Neural cell (in vitro differentiated cells): ENCODE measurements around the gene GPR42. TPM values are rescaled to one million over a fixed set of nuclear protein-coding genes. Genes with fewer than 3 reads are reported as not detected.

Source experiments
- H2AFZ ChIP-seq: fragments of 200-600, 300-800 bp; sonication (generic), shearing (Covaris generic); 2 replicates; pipeline ENCODE4 v1.6.0; 2014; ENCODE audit warnings: low read depth, mild to moderate bottlenecking, antibody characterized with exemption, low read length, moderate library complexity
- H3F3A ChIP-seq: fragments of 200-600 bp; shearing (Covaris generic); 2 replicates; pipeline ENCODE4 v1.6.1; 2016; ENCODE audit warnings: mild to moderate bottlenecking, moderate library complexity, mixed read lengths, antibody characterized with exemption, low read length; ENCODE audit not compliant: insufficient read depth, poor library complexity, severe bottlenecking
- H3K27ac ChIP-seq: fragments of 200-600, 300-800 bp; sonication (generic), shearing (Covaris generic); 2 replicates; pipeline ENCODE4 v1.5.1; 2014; ENCODE audit warnings: mild to moderate bottlenecking, low read length, moderate library complexity
- H3K27me3 ChIP-seq: fragments of 300-800, 200-600 bp; sonication (generic), shearing (Covaris generic); 2 replicates; pipeline ENCODE4 v1.6.0; 2014; ENCODE audit warnings: mild to moderate bottlenecking, low read depth, low read length, moderate library complexity; ENCODE audit not compliant: insufficient read depth
- H3K36me3 ChIP-seq: fragments of 300-800, 200-600 bp; sonication (generic), shearing (Covaris generic); 2 replicates; pipeline ENCODE4 v1.5.1; 2014; ENCODE audit warnings: mild to moderate bottlenecking, antibody characterized with exemption, low read length, moderate library complexity; ENCODE audit not compliant: insufficient read depth
- H3K4me2 ChIP-seq: fragments of 300-800, 200-600 bp; sonication (generic), shearing (Covaris generic); 2 replicates; pipeline ENCODE4 v1.6.0; 2014; ENCODE audit warnings: mild to moderate bottlenecking, low read length
- H3K4me3 ChIP-seq: fragments of 300-800, 200-600 bp; sonication (generic), shearing (Covaris generic); 2 replicates; pipeline ENCODE4 v1.5.1; 2014; ENCODE audit warnings: mild to moderate bottlenecking, low read length, moderate library complexity
- H3K79me2 ChIP-seq: fragments of 200-600 bp; shearing (Covaris generic); replicated peaks from 2 replicates; pipeline ENCODE4 v1.6.0; 2014; ENCODE audit warnings: mild to moderate bottlenecking, low read length, moderate library complexity; ENCODE audit not compliant: insufficient read depth
- H3K9ac ChIP-seq: fragments of 300-800, 200-600 bp; sonication (generic), shearing (Covaris generic); 2 replicates; pipeline ENCODE4 v1.6.1; 2016; ENCODE audit warnings: mild to moderate bottlenecking, low read length, mixed read lengths
- H3K9me2 ChIP-seq: fragments of 200-600 bp; shearing (Covaris generic); 2 replicates; pipeline ENCODE4 v1.6.1; 2016; ENCODE audit warnings: mild to moderate bottlenecking, low read length, mixed read lengths; ENCODE audit not compliant: insufficient read depth
- H3K9me3 ChIP-seq: fragments of 200-600, 300-800 bp; sonication (generic), shearing (Covaris generic); 2 replicates; pipeline ENCODE4 v1.6.1; 2016; ENCODE audit warnings: mild to moderate bottlenecking, mixed run types, low read length, moderate library complexity, mixed read lengths
- H4K20me1 ChIP-seq: fragments of 200-600 bp; shearing (Covaris generic); 2 replicates; pipeline ENCODE4 v1.6.1; 2016; ENCODE audit warnings: mild to moderate bottlenecking, mixed run types; ENCODE audit not compliant: insufficient read depth
- CTCF ChIP-seq: fragments of 450-650 bp; IDR thresholded peaks from 2 replicates; pipeline ENCODE4 v1.5.1; 2014; ENCODE audit warnings: antibody characterized with exemption, mild to moderate bottlenecking, moderate library complexity; ENCODE audit not compliant: poor library complexity, severe bottlenecking
- EP300 ChIP-seq: fragments of 450-650 bp; conservative IDR thresholded peaks from 2 replicates; pipeline ENCODE4 v1.6.1; 2014; ENCODE audit warnings: antibody characterized with exemption, mild to moderate bottlenecking, moderate library complexity; ENCODE audit not compliant: poor library complexity, severe bottlenecking
- EZH2 ChIP-seq: fragments of 200-600, 300-800 bp; shearing (Covaris generic), sonication (generic); IDR thresholded peaks from 2 replicates; pipeline ENCODE4 v1.6.1; 2014; ENCODE audit warnings: antibody characterized with exemption, low read length, borderline replicate concordance, mild to moderate bottlenecking; ENCODE audit not compliant: insufficient read depth, poor library complexity, severe bottlenecking
- MXI1 ChIP-seq: fragments of 450-650 bp; conservative IDR thresholded peaks from 2 replicates; pipeline ENCODE4 v1.6.1; 2014; ENCODE audit warnings: antibody characterized with exemption, mild to moderate bottlenecking; ENCODE audit not compliant: poor library complexity, severe bottlenecking
- POLR2AphosphoS5 ChIP-seq: IDR thresholded peaks from 2 replicates; pipeline ENCODE4 v1.6.1; 2012
- RAD21 ChIP-seq: fragments of 450-650 bp; conservative IDR thresholded peaks from 2 replicates; pipeline ENCODE4 v1.6.1; 2014; ENCODE audit warnings: antibody characterized with exemption, mild to moderate bottlenecking, moderate library complexity
- SMC3 ChIP-seq: fragments of 450-650 bp; conservative IDR thresholded peaks from 2 replicates; pipeline ENCODE4 v1.6.1; 2014; ENCODE audit warnings: antibody characterized with exemption, mild to moderate bottlenecking, moderate library complexity; ENCODE audit not compliant: poor library complexity
- TAF1 ChIP-seq: IDR thresholded peaks from 2 replicates; pipeline ENCODE4 v1.6.1; 2012; ENCODE audit warnings: low read depth
- polyA plus RNA-seq: library from polyadenylated mRNA; depleted of rRNA; stranded (reverse); fragments of >200 nt; gene quantifications from 2 replicates; pipeline ENCODE4 v1.2.3, GENCODE V29; 2014
- TF ChIP-seq, protein P1 (sequence below): IDR thresholded peaks from 2 replicates; pipeline ENCODE4 v1.6.1; 2012; ENCODE audit warnings: borderline replicate concordance

GPR42 gene
- polyA plus RNA-seq, 1 donor from 2014 or later: not detected

DNA sequence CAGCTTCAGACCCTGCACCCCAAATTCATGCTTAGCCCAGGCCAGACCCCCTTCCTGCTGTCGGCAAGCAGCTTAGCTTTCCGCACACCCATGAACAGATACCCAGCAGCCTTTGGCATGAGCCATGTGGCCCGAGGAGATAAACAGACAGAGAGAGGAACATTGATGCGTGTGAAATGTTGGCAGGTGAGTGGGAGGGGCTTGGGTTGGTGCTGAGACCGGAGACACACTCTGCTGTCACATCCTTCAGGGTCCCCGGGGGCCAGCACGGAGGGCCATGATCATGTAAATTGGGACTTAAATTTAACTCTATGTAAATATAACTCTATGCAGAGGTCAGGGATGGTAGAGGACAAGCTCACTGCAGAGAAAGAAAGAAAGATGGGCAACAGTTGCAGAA lies 40.4 kb upstream of the GPR42 start:
- Histone ChIP-seq H3K27ac (no peak overlapping the region), H3K4me2 (no peak overlapping the region), H2AFZ (no peak overlapping the region), H3K79me2 (no peaks in the 10 kb centered on the region), H3K4me3 (no peak overlapping the region), H4K20me1 (no peaks in the 10 kb centered on the region), H3K36me3 (no peaks in the 10 kb centered on the region), H3K9me3 (no peaks in the 10 kb centered on the region), H3K9me2 (no peaks in the 10 kb centered on the region), H3K27me3 (no peaks in the 10 kb centered on the region), H3K9ac (no peak overlapping the region), H3F3A (no peaks in the 10 kb centered on the region)
- TF ChIP-seq EP300: no peak
- TF ChIP-seq TAF1: no peak
- no peak for TF ChIP-seq EZH2
- TF ChIP-seq, protein P1, sequence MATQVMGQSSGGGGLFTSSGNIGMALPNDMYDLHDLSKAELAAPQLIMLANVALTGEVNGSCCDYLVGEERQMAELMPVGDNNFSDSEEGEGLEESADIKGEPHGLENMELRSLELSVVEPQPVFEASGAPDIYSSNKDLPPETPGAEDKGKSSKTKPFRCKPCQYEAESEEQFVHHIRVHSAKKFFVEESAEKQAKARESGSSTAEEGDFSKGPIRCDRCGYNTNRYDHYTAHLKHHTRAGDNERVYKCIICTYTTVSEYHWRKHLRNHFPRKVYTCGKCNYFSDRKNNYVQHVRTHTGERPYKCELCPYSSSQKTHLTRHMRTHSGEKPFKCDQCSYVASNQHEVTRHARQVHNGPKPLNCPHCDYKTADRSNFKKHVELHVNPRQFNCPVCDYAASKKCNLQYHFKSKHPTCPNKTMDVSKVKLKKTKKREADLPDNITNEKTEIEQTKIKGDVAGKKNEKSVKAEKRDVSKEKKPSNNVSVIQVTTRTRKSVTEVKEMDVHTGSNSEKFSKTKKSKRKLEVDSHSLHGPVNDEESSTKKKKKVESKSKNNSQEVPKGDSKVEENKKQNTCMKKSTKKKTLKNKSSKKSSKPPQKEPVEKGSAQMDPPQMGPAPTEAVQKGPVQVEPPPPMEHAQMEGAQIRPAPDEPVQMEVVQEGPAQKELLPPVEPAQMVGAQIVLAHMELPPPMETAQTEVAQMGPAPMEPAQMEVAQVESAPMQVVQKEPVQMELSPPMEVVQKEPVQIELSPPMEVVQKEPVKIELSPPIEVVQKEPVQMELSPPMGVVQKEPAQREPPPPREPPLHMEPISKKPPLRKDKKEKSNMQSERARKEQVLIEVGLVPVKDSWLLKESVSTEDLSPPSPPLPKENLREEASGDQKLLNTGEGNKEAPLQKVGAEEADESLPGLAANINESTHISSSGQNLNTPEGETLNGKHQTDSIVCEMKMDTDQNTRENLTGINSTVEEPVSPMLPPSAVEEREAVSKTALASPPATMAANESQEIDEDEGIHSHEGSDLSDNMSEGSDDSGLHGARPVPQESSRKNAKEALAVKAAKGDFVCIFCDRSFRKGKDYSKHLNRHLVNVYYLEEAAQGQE: no peak
- no peak for TF ChIP-seq CTCF
- TF ChIP-seq RAD21: no peak
- no peak for TF ChIP-seq SMC3
- no peak for TF ChIP-seq POLR2AphosphoS5
- no peak for TF ChIP-seq MXI1

- H3K9me3 ChIP-seq: no peaks in the 10 kb centered on the region
- H3K9me2 ChIP-seq: no peaks in the 10 kb centered on the region
- H3K79me2 ChIP-seq: no peaks in the 10 kb centered on the region
- no peaks in the 10 kb centered on the region for H3K36me3 ChIP-seq
- no peaks in the 10 kb centered on the region for H4K20me1 ChIP-seq
- H3K27me3 ChIP-seq: no peaks in the 10 kb centered on the region
- TF ChIP-seq CTCF (no peak), EZH2 (no peak), SMC3 (no peak), EP300 (no peak), TAF1 (no peak), MXI1 (no peak), RAD21 (no peak), POLR2AphosphoS5 (no peak)
- TF ChIP-seq, protein P1: no peak
- H3K4me3 ChIP-seq: no peak overlapping the region
- no peak overlapping the region for H3K4me2 ChIP-seq
- no peak overlapping the region for H3K9ac ChIP-seq
- H2AFZ ChIP-seq: no peak overlapping the region
- H3F3A ChIP-seq: no peaks in the 10 kb centered on the region
- H3K27ac ChIP-seq: no peak overlapping the region
Observed at GRCh38 chr19:35331551-35332214, 39.2 kb upstream of the GPR42 start.
